BLaER1 (cell line): ENCODE data around the gene UBE2G1.

Source experiments
- H3K27ac ChIP-seq: shearing (Covaris generic); formaldehyde crosslinking; 2 replicates; pipeline ENCODE4 v1.8.1; 2022
- H3K27me3 ChIP-seq: shearing (Covaris generic); formaldehyde crosslinking; 2 replicates; pipeline ENCODE4 v1.8.1; 2022
- H3K36me3 ChIP-seq: shearing (Covaris generic); formaldehyde crosslinking; 2 replicates; pipeline ENCODE4 v1.8.1; 2022
- H3K4me1 ChIP-seq: shearing (Covaris generic); formaldehyde crosslinking; 2 replicates; pipeline ENCODE4 v1.8.1; 2022
- H3K4me2 ChIP-seq: shearing (Covaris generic); formaldehyde crosslinking; 2 replicates; pipeline ENCODE4 v1.8.1; 2022
- H3K4me3 ChIP-seq: shearing (Covaris generic); formaldehyde crosslinking; 2 replicates; pipeline ENCODE4 v1.8.1; 2022
- H3K9ac ChIP-seq: shearing (Covaris generic); formaldehyde crosslinking; 2 replicates; pipeline ENCODE4 v1.8.1; 2022
- H3K9me3 ChIP-seq: shearing (Covaris generic); formaldehyde crosslinking; 2 replicates; pipeline ENCODE4 v1.8.1; 2022
- H4K20me1 ChIP-seq: shearing (Covaris generic); formaldehyde crosslinking; 2 replicates; pipeline ENCODE4 v1.8.1; 2022
- Cebpa-rat ChIP-seq: shearing (Covaris generic); IDR thresholded peaks from 2 replicates; pipeline ENCODE4 v1.8.1; 2022

UBE2G1 gene

GRCh38 chr17:4319221-4319620 lies 47.3 kb downstream of the UBE2G1 start:
- Histone ChIP-seq H3K4me1 (peaks cover 14% of the 10 kb centered on the region), H3K4me3 (no peak overlapping the region), H3K36me3 (peaks cover 27% of the 10 kb centered on the region), H4K20me1 (peaks cover 99% of the 10 kb centered on the region), H3K9ac (no peak overlapping the region), H3K27me3 (no peaks in the 10 kb centered on the region), H3K9me3 (no peaks in the 10 kb centered on the region), H3K27ac (no peak overlapping the region), H3K4me2 (no peak overlapping the region)
- no peak for TF ChIP-seq Cebpa-rat

- Histone ChIP-seq H3K4me2 (no peak overlapping the region), H3K9ac (no peak overlapping the region), H3K27me3 (no peaks in the 10 kb centered on the region), H3K27ac (no peak overlapping the region), H3K4me1 (peaks cover 14% of the 10 kb centered on the region), H3K9me3 (no peaks in the 10 kb centered on the region), H3K36me3 (peaks cover 22% of the 10 kb centered on the region), H3K4me3 (no peak overlapping the region), H4K20me1 (peaks cover 99% of the 10 kb centered on the region)
- TF ChIP-seq Cebpa-rat, result no peak
These were observed 47.9 kb downstream of the UBE2G1 start for GRCh38 chr17:4318596-4318995.

- Histone ChIP-seq H3K9ac (no peak overlapping the region), H3K36me3 (peaks cover 19% of the 10 kb centered on the region; the same call in 1 of the 2 replicates), H3K27me3 (no peaks in the 10 kb centered on the region), H4K20me1 (peaks cover 99% of the 10 kb centered on the region), H3K4me2 (no peak overlapping the region), H3K27ac (no peak overlapping the region), H3K4me3 (no peak overlapping the region), H3K4me1 (peaks cover 14% of the 10 kb centered on the region), H3K9me3 (no peaks in the 10 kb centered on the region)
- TF ChIP-seq Cebpa-rat, result no peak
These were observed 48.3 kb downstream of the UBE2G1 start for GRCh38 chr17:4318186-4318585.

- H3K4me3 ChIP-seq, result no peak overlapping the region
- H3K36me3 ChIP-seq, result peaks cover 17% of the 10 kb centered on the region; the same call in 1 of the 2 replicates
- H4K20me1 ChIP-seq, result peaks cover 99% of the 10 kb centered on the region
These were observed 48.9 kb downstream of the UBE2G1 start for GRCh38 chr17:4317610-4318009.

GRCh38 chr17:4316648-4317047 lies 49.8 kb downstream of the UBE2G1 start:
- H3K4me1 ChIP-seq, result peaks cover 14% of the 10 kb centered on the region
- H3K27ac ChIP-seq, result no peak overlapping the region
- H3K4me2 ChIP-seq, result 0 out of 2 replicates have a peak overlapping the region, but pooled peaks have one; percentile 13
- no peak overlapping the region for H3K9ac ChIP-seq
- TF ChIP-seq Cebpa-rat, result no peak
- peaks cover 14% of the 10 kb centered on the region; the same call in 1 of the 2 replicates for H3K36me3 ChIP-seq
- H4K20me1 ChIP-seq, result peaks cover 99% of the 10 kb centered on the region
- no peaks in the 10 kb centered on the region for H3K27me3 ChIP-seq
- H3K4me3 ChIP-seq, result no peak overlapping the region
- H3K9me3 ChIP-seq, result no peaks in the 10 kb centered on the region

More at GRCh38 chr17:4317610-4318009, 48.9 kb downstream of the UBE2G1 start:
- no peak overlapping the region for H3K9ac ChIP-seq
- H3K27ac ChIP-seq, result no peak overlapping the region
- no peak overlapping the region for H3K4me2 ChIP-seq
- H3K4me1 ChIP-seq, result peaks cover 14% of the 10 kb centered on the region
- H3K9me3 ChIP-seq, result no peaks in the 10 kb centered on the region
- no peaks in the 10 kb centered on the region for H3K27me3 ChIP-seq
- TF ChIP-seq Cebpa-rat, result no peak

- H3K27me3 ChIP-seq, result no peaks in the 10 kb centered on the region
- no peak for TF ChIP-seq Cebpa-rat
- no peak overlapping the region for H3K27ac ChIP-seq
- no peak overlapping the region for H3K4me2 ChIP-seq
- H3K9ac ChIP-seq, result no peak overlapping the region
- H4K20me1 ChIP-seq, result peaks cover 99% of the 10 kb centered on the region
- H3K4me3 ChIP-seq, result no peak overlapping the region
- peaks cover 14% of the 10 kb centered on the region; the same call in 1 of the 2 replicates for H3K36me3 ChIP-seq
- H3K9me3 ChIP-seq, result no peaks in the 10 kb centered on the region
- H3K4me1 ChIP-seq, result peaks cover 28% of the 10 kb centered on the region
These were observed 51.9 kb downstream of the UBE2G1 start for GRCh38 chr17:4314618-4315017.

GRCh38 chr17:4314179-4314578 lies 52.3 kb downstream of the UBE2G1 start:
- H3K9me3 ChIP-seq, result no peaks in the 10 kb centered on the region
- H4K20me1 ChIP-seq, result peaks cover 99% of the 10 kb centered on the region
- H3K27ac ChIP-seq, result no peak overlapping the region
- H3K9ac ChIP-seq, result no peak overlapping the region
- H3K4me2 ChIP-seq, result no peak overlapping the region
- no peaks in the 10 kb centered on the region for H3K27me3 ChIP-seq
- TF ChIP-seq Cebpa-rat, result no peak
- peaks cover 29% of the 10 kb centered on the region for H3K4me1 ChIP-seq
- H3K36me3 ChIP-seq, result peaks cover 10% of the 10 kb centered on the region; the same call in 1 of the 2 replicates
- no peak overlapping the region for H3K4me3 ChIP-seq

GRCh38 chr17:4313221-4314114 lies 53.0 kb downstream of the UBE2G1 start:
- Histone ChIP-seq H3K27ac (no peak overlapping the region), H3K9ac (no peak overlapping the region), H3K27me3 (no peaks in the 10 kb centered on the region), H3K4me3 (no peak overlapping the region), H3K9me3 (no peaks in the 10 kb centered on the region), H3K4me1 (peaks cover 29% of the 10 kb centered on the region), H3K36me3 (peaks cover 11% of the 10 kb centered on the region; the same call in 1 of the 2 replicates), H3K4me2 (no peak overlapping the region), H4K20me1 (peaks cover 99% of the 10 kb centered on the region)
- TF ChIP-seq Cebpa-rat, result no peak

GRCh38 chr17:4310354-4311060 lies 56.0 kb downstream of the UBE2G1 start:
- H3K4me1 ChIP-seq, result peaks cover 15% of the 10 kb centered on the region
- no peak overlapping the region for H3K9ac ChIP-seq
- peaks cover 30% of the 10 kb centered on the region for H3K36me3 ChIP-seq
- no peaks in the 10 kb centered on the region for H3K27me3 ChIP-seq
- peaks cover 100% of the 10 kb centered on the region for H4K20me1 ChIP-seq
- H3K27ac ChIP-seq, result no peak overlapping the region
- H3K4me2 ChIP-seq, result no peak overlapping the region
- no peak overlapping the region for H3K4me3 ChIP-seq
- TF ChIP-seq Cebpa-rat, result no peak
- no peaks in the 10 kb centered on the region for H3K9me3 ChIP-seq

- no peak overlapping the region for H3K9ac ChIP-seq
- peaks cover 15% of the 10 kb centered on the region for H3K4me1 ChIP-seq
- peaks cover 100% of the 10 kb centered on the region for H4K20me1 ChIP-seq
- no peak overlapping the region for H3K27ac ChIP-seq
- no peaks in the 10 kb centered on the region for H3K9me3 ChIP-seq
- H3K4me2 ChIP-seq, result no peak overlapping the region
- no peaks in the 10 kb centered on the region for H3K27me3 ChIP-seq
- H3K4me3 ChIP-seq, result no peak overlapping the region
- no peak for TF ChIP-seq Cebpa-rat
- H3K36me3 ChIP-seq, result peaks cover 36% of the 10 kb centered on the region
These were observed 56.6 kb downstream of the UBE2G1 start for GRCh38 chr17:4309897-4310296.
